Measurements from ENCODE around the gene CHMP2B. TPM values are rescaled to one million over a fixed set of nuclear protein-coding genes. Genes with fewer than 3 reads are reported as not detected.

The CHMP2B gene
- total RNA-seq, 1 donor from 2014 or later = 27.7 TPM

DNA sequence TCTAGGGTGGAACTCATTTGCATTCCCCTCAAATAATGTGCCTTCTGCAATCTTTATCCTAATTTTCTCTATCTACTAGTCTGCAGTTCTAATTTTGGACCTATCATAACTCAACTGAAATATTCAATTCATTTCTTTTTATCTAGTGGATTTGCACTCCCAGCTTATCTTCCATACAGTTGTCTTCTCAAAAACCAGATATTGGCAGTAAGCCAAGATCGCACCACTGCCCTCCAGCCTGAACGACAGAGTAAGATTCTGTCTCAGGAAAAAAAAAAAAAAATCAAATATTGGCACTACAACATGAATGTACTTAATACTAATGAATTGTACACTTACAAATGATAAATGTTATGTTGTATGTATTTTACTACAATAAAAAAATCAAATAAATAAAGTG lies 18.0 kb upstream of the CHMP2B start:
- intact Hi-C loops (cut with DNase I) = no loop called here
- H3K9me3 ChIP-seq = no peaks in the 10 kb centered on the region
- H3K4me3 ChIP-seq = no peak overlapping the region
- TF ChIP-seq, protein P1, sequence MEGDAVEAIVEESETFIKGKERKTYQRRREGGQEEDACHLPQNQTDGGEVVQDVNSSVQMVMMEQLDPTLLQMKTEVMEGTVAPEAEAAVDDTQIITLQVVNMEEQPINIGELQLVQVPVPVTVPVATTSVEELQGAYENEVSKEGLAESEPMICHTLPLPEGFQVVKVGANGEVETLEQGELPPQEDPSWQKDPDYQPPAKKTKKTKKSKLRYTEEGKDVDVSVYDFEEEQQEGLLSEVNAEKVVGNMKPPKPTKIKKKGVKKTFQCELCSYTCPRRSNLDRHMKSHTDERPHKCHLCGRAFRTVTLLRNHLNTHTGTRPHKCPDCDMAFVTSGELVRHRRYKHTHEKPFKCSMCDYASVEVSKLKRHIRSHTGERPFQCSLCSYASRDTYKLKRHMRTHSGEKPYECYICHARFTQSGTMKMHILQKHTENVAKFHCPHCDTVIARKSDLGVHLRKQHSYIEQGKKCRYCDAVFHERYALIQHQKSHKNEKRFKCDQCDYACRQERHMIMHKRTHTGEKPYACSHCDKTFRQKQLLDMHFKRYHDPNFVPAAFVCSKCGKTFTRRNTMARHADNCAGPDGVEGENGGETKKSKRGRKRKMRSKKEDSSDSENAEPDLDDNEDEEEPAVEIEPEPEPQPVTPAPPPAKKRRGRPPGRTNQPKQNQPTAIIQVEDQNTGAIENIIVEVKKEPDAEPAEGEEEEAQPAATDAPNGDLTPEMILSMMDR (IDR thresholded peaks at IDR 0.05) = no peak
- no peaks in the 10 kb centered on the region for H3K36me3 ChIP-seq
- H3K27me3 ChIP-seq = no peaks in the 10 kb centered on the region
- no peak for DNase-seq (ENCODE audit: low spot score in 2 of 2)
- no peak overlapping the region for H3K27ac ChIP-seq
- H3K4me1 ChIP-seq = no peaks in the 10 kb centered on the region

DNA sequence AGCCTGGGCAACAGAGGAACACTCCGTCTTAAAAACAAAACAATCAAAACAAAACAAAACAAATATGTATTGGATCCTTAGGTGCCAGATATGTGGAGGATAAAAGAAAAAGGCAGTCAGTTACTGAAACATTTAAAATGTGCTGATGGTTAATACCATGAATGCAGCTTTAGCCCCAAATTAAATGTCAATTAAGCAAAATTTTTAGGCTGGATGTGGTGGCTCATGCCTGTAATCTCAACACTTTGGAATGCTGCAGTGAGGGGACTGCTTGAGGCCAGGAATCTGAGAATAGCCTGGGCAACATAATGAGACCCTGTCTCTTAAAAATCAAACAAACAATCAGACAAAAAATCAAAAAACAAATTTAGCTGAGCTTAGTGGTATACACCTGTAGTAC lies 8.5 kb upstream of the CHMP2B start:
- no peak overlapping the region for H3K27ac ChIP-seq
- no peak overlapping the region for H3K4me3 ChIP-seq
- H3K36me3 ChIP-seq = no peaks in the 10 kb centered on the region
- DNase-seq (ENCODE audit: low spot score in 2 of 2) = no peak
- no peaks in the 10 kb centered on the region for H3K9me3 ChIP-seq
- intact Hi-C loops (cut with DNase I) = no loop called here
- no peaks in the 10 kb centered on the region for H3K4me1 ChIP-seq
- no peaks in the 10 kb centered on the region for H3K27me3 ChIP-seq
- TF ChIP-seq, protein P1 (IDR thresholded peaks at IDR 0.05) = no peak

DNA sequence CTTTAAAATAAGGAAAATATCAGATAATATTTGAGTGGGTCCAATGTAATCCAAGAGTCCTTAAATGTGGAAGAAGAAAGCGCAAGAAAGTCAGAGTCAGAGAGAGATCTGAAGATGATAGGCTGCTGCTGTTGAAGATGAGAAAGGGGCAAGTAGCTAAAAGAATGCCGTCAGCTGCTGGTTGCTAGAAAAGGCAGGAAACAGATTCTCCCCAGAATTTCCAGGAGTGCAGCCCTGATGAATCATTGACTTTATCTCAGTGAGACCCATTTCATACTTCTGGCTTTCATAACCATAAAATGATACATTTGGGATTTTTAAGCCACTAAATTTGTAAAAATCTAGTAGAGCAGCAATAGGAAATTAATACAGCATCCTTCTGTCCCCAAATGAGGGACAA lies 7.5 kb upstream of the CHMP2B start:
- no peaks in the 10 kb centered on the region for H3K4me1 ChIP-seq
- no peaks in the 10 kb centered on the region for H3K27me3 ChIP-seq
- no peak for DNase-seq (ENCODE audit: low spot score in 2 of 2)
- H3K36me3 ChIP-seq = no peaks in the 10 kb centered on the region
- intact Hi-C loops (cut with DNase I) = no loop called here
- H3K4me3 ChIP-seq = no peak overlapping the region
- H3K27ac ChIP-seq = no peak overlapping the region
- TF ChIP-seq, protein P1 (IDR thresholded peaks at IDR 0.05) = no peak
- H3K9me3 ChIP-seq = no peaks in the 10 kb centered on the region

DNA sequence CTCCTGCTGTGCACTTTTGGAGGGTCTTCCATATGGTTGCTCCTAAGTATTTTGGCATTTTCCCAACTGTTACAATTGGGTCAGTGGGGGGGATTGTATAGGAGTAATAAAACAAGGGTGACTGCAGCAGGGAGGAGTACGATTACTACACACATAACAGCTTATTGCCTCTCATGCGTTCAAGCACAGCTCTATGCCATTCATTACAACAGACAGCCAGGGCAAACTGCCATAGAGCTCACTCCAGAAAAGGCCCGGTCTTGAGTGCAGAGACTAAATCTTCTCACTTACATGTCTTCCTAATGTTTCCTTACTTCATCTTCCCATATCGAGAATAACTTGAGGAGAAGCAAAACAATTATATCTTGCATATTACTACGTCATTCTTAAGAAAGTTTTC lies 1.4 kb upstream of the CHMP2B start:
- H3K36me3 ChIP-seq = no peaks in the 10 kb centered on the region
- DNase-seq (ENCODE audit: low spot score in 2 of 2) = peak in 1 of 2 donors; percentile 65
- H3K4me3 ChIP-seq = peak overlapping the region in 1 of 2 donors; percentile 78
- no peaks in the 10 kb centered on the region for H3K27me3 ChIP-seq
- TF ChIP-seq, protein P1 (IDR thresholded peaks at IDR 0.05) = no peak
- intact Hi-C loops (cut with DNase I) = loop anchor here (2.0 to 5.0 kb wide), 3 partner anchors 138 to 832 kb away; partner anchors contain the start of genes CGGBP1, VGLL3 and ZNF654
- H3K4me1 ChIP-seq = peaks cover 0 to 2% of the 10 kb centered on the region in 2 donors
- no peaks in the 10 kb centered on the region for H3K9me3 ChIP-seq
- H3K27ac ChIP-seq = no peak overlapping the region

DNA sequence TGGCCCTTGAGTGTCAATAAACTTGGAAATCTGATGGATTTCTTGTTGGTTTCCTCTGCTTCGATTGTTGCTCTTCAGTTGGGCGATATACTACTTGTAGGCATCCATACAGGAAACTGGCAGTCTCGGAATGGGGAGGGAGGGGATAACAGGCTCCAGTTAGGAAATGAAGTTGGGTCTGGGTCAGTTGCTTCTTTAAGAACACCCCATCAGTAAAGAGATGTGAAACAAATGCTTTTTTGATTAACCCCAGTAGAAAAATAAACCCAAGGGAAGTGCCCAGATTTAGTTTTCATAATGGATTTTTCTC lies 681 bp downstream of the CHMP2B start:
- TF ChIP-seq, protein P1 (IDR thresholded peaks at IDR 0.05) = no peak
- Histone ChIP-seq H3K4me1 (peaks cover 0 to 2% of the 10 kb centered on the region in 2 donors), H3K27ac (peak overlapping the region; percentile 83 to 88), H3K9me3 (no peaks in the 10 kb centered on the region), H3K36me3 (no peaks in the 10 kb centered on the region), H3K27me3 (no peaks in the 10 kb centered on the region), H3K4me3 (peak overlapping the region; percentile 78 to 88)
- intact Hi-C loops (cut with DNase I) = loop anchor here (2.0 to 5.0 kb wide), 3 partner anchors 140 to 830 kb away; partner anchors contain the start of genes CGGBP1, VGLL3 and ZNF654
- no peak for DNase-seq (ENCODE audit: low spot score in 2 of 2)

DNA sequence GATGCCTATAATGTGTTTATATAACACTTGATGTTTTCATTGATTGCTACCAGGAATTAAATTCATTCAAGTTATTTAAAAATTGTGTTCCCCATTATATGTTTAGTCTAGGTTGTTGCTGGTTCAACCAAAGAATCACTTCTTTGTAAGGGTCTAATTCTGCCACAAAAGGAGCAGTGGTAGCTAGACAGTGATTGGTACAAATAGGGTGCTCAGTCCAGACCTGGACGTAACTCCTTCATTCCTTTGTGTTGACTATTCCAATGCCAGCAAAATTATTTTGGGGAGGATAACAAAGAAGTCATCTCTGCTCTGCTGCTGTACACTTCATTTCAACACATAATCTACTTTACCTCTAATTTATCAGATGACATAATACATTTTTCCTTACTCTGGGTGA lies 1.2 kb downstream of the CHMP2B start:
- peak overlapping the region; percentile 78 to 88 for H3K4me3 ChIP-seq
- H3K36me3 ChIP-seq = no peaks in the 10 kb centered on the region
- H3K4me1 ChIP-seq = peaks cover 0 to 5% of the 10 kb centered on the region in 2 donors
- TF ChIP-seq, protein P1 (IDR thresholded peaks at IDR 0.05) = no peak
- no peaks in the 10 kb centered on the region for H3K27me3 ChIP-seq
- no peaks in the 10 kb centered on the region for H3K9me3 ChIP-seq
- no peak overlapping the region for H3K27ac ChIP-seq
- no peak for DNase-seq (ENCODE audit: low spot score in 2 of 2)
- intact Hi-C loops (cut with DNase I) = loop anchor here (5.0 kb wide), 2 partner anchors 141 to 829 kb away; partner anchors contain the start of genes CGGBP1 and ZNF654

All from ascending aorta (tissue), 2 donors.